Activated CD8-positive, alpha-beta memory T cell treated with anti-CD3 and anti-CD28 coated beads, Interleukin-2, amount 10 ng/mL, durations not matched to agents 7 days and 5 days (primary cell): Measurements from ENCODE around the gene HSPA14. TPM values are rescaled to one million over a fixed set of nuclear protein-coding genes. Genes with fewer than 3 reads are reported as not detected.
"Not testable (repeated sequence)": the region's sequence is repeated elsewhere in the genome, so short reads cannot be mapped to it uniquely, and the experiment has no call there.

Experiments used
- ATAC-seq: fragments of 150-1000 bp; cut with Tn5 transposase; one replicate; pipeline ENCODE4 v1.10.0; 2021; ENCODE audit warnings: moderate library complexity
- CTCF ChIA-PET: fragments of 350-600 bp; sonication (Branson Sonifier 250); formaldehyde crosslinking; loops from one replicate; lab custom pipeline; 2021; ENCODE audit warnings: antibody characterized with exemption; lab: Charles Lee
- DNase-seq: peaks from one replicate; pipeline ENCODE4 v3.0.0-alpha.2; 2020
- H3K27ac Mint-ChIP-seq: one replicate; pipeline ENCODE4 v1.8.0; 2021; ENCODE audit warnings: mild to moderate bottlenecking, mixed read lengths
- H3K27me3 Mint-ChIP-seq: one replicate; pipeline ENCODE4 v1.8.0; 2021; ENCODE audit warnings: mixed read lengths
- H3K36me3 Mint-ChIP-seq: one replicate; pipeline ENCODE4 v1.8.0; 2021; ENCODE audit warnings: mild to moderate bottlenecking, mixed read lengths
- H3K4me1 Mint-ChIP-seq: one replicate; pipeline ENCODE4 v1.8.0; 2021; ENCODE audit warnings: mixed read lengths
- H3K4me3 Mint-ChIP-seq: one replicate; pipeline ENCODE4 v1.8.0; 2021; ENCODE audit warnings: mild to moderate bottlenecking, moderate library complexity, mixed read lengths
- H3K9me3 Mint-ChIP-seq: one replicate; pipeline ENCODE4 v1.8.0; 2022; ENCODE audit warnings: low read depth, mixed read lengths
- total RNA-seq, 2 experiments: library from RNA; stranded (reverse); gene quantifications; one replicate each; pipeline ENCODE4 v1.2.3, GENCODE V29; 2021

HSPA14 gene
- 10 to 100 TPM; 26.4 to 35.0 TPM for total RNA-seq

GRCh38 chr10:14837757-14838581 is at the start of gene HSPA14, which contains the start of the genes CDNF and MSANTD7:
Gene HSPA14, plus strand, starts transcription at chr10:14838306. Its CDS starts 97 bp downstream, at chr10:14838403.
Gene CDNF, minus strand, starts transcription at chr10:14838037. Its CDS starts 91 bp downstream, at chr10:14837946.
Gene MSANTD7, plus strand, starts transcription at chr10:14838306. Its CDS starts 3,979 bp downstream, at chr10:14842285.
- Mint-ChIP-seq H3K4me3 (peak within 1 kb of the TSS; percentile 95), H3K4me1 (peaks cover 22% of the 10 kb centered on the region), H3K36me3 (peaks cover 30% of the 10 kb centered on the region), H3K9me3 (no peaks in the 10 kb centered on the region), H3K27me3 (no peaks in the 10 kb centered on the region), H3K27ac (peak within 1 kb of the TSS; percentile 94)
- ATAC-seq (peak; percentile 95), DNase-seq (peak; percentile 99)
- CTCF ChIA-PET, result interaction anchor here (0.8 to 4.1 kb wide), 19 partner anchors 10 to 339 kb away, joined by 3 to 18 read pairs (median 4); partner anchors contain the start of gene SUV39H2

GRCh38 chr10:14798636-14799035 is 39.5 kb upstream of the HSPA14 start:
- no peak overlapping the region for H3K4me3 Mint-ChIP-seq
- H3K27me3 Mint-ChIP-seq, result peaks cover 19% of the 10 kb centered on the region
- H3K27ac Mint-ChIP-seq, result no peak overlapping the region
- ATAC-seq (no peak), DNase-seq (no peak)
- H3K4me1 Mint-ChIP-seq, result no peaks in the 10 kb centered on the region
- no peaks in the 10 kb centered on the region for H3K36me3 Mint-ChIP-seq
- no peaks in the 10 kb centered on the region for H3K9me3 Mint-ChIP-seq
- CTCF ChIA-PET, result interaction anchor here (0.6 to 2.0 kb wide), 2 partner anchors 11 to 613 kb away, joined by 3 to 4 read pairs; no protein-coding TSS in a partner anchor

GRCh38 chr10:14800397-14800796 is 37.7 kb upstream of the HSPA14 start:
- CTCF ChIA-PET, result interaction anchor here (1.4 kb wide), 1 partner anchor 23 kb away, joined by 4 read pairs; no protein-coding TSS in a partner anchor
- DNase-seq (no peak), ATAC-seq (no peak)
- H3K27me3 Mint-ChIP-seq, result peaks cover 21% of the 10 kb centered on the region
- no peaks in the 10 kb centered on the region for H3K36me3 Mint-ChIP-seq
- no peaks in the 10 kb centered on the region for H3K4me1 Mint-ChIP-seq
- H3K4me3 Mint-ChIP-seq, result no peak overlapping the region
- no peak overlapping the region for H3K27ac Mint-ChIP-seq
- no peaks in the 10 kb centered on the region for H3K9me3 Mint-ChIP-seq

GRCh38 chr10:14801723-14802122 is 36.4 kb upstream of the HSPA14 start:
- Mint-ChIP-seq H3K27me3 (peaks cover 22% of the 10 kb centered on the region), H3K4me1 (no peaks in the 10 kb centered on the region), H3K4me3 (no peak overlapping the region), H3K36me3 (no peaks in the 10 kb centered on the region), H3K9me3 (no peaks in the 10 kb centered on the region), H3K27ac (no peak overlapping the region)
- CTCF ChIA-PET, result no interaction called here
- ATAC-seq (no peak), DNase-seq (no peak)

GRCh38 chr10:14803827-14804226 is 34.3 kb upstream of the HSPA14 start:
- DNase-seq, result no peak
- Mint-ChIP-seq H3K4me3 (no peak overlapping the region), H3K27ac (no peak overlapping the region), H3K9me3 (no peaks in the 10 kb centered on the region), H3K36me3 (no peaks in the 10 kb centered on the region), H3K27me3 (peaks cover 17% of the 10 kb centered on the region), H3K4me1 (no peaks in the 10 kb centered on the region)
- ATAC-seq, result no peak
- CTCF ChIA-PET, result no interaction called here

- Mint-ChIP-seq H3K27me3 (peaks cover 10% of the 10 kb centered on the region), H3K27ac (no peak overlapping the region), H3K9me3 (no peaks in the 10 kb centered on the region), H3K36me3 (no peaks in the 10 kb centered on the region), H3K4me3 (no peak overlapping the region), H3K4me1 (peaks cover 2% of the 10 kb centered on the region)
- CTCF ChIA-PET, result no interaction called here
- ATAC-seq (no peak), DNase-seq (no peak)
Observed at GRCh38 chr10:14806318-14806717, 31.8 kb upstream of the HSPA14 start.

- CTCF ChIA-PET, result interaction anchor here (2.1 kb wide), 1 partner anchor 12 kb away, joined by 6 read pairs; no protein-coding TSS in a partner anchor
- H3K9me3 Mint-ChIP-seq, result no peaks in the 10 kb centered on the region
- no peak for ATAC-seq
Observed at GRCh38 chr10:14810969-14811953, 26.8 kb upstream of the HSPA14 start.

GRCh38 chr10:14812271-14812670 is 25.8 kb upstream of the HSPA14 start:
- Mint-ChIP-seq H3K27ac (no peak overlapping the region), H3K27me3 (no peaks in the 10 kb centered on the region), H3K36me3 (no peaks in the 10 kb centered on the region), H3K4me1 (peaks cover 16% of the 10 kb centered on the region), H3K4me3 (peak overlapping the region; percentile 48), H3K9me3 (no peaks in the 10 kb centered on the region)
- CTCF ChIA-PET, result no interaction called here
- no peak for DNase-seq
- ATAC-seq, result peak; percentile 42

More at GRCh38 chr10:14810969-14811953, 26.8 kb upstream of the HSPA14 start:
- no peaks in the 10 kb centered on the region for H3K36me3 Mint-ChIP-seq
- H3K27me3 Mint-ChIP-seq, result peaks cover 6% of the 10 kb centered on the region
- no peak overlapping the region for H3K27ac Mint-ChIP-seq
- DNase-seq, result no peak
- H3K4me1 Mint-ChIP-seq, result peaks cover 16% of the 10 kb centered on the region
- no peak overlapping the region for H3K4me3 Mint-ChIP-seq

GRCh38 chr10:14815681-14816080 is 22.4 kb upstream of the HSPA14 start:
- H3K27ac Mint-ChIP-seq, result no peak overlapping the region
- H3K9me3 Mint-ChIP-seq, result no peaks in the 10 kb centered on the region
- H3K4me1 Mint-ChIP-seq, result peaks cover 16% of the 10 kb centered on the region
- H3K4me3 Mint-ChIP-seq, result no peak overlapping the region
- no peaks in the 10 kb centered on the region for H3K36me3 Mint-ChIP-seq
- no peaks in the 10 kb centered on the region for H3K27me3 Mint-ChIP-seq
- ATAC-seq (no peak), DNase-seq (peak; percentile 7)
- CTCF ChIA-PET, result no interaction called here

GRCh38 chr10:14816717-14817116 is 21.4 kb upstream of the HSPA14 start:
- H3K9me3 Mint-ChIP-seq, DNase-seq, H3K4me3 Mint-ChIP-seq, ATAC-seq, CTCF ChIA-PET, H3K27ac Mint-ChIP-seq, H3K36me3 Mint-ChIP-seq, H3K27me3 Mint-ChIP-seq: not testable (repeated sequence)
- peaks cover 16% of the 10 kb centered on the region for H3K4me1 Mint-ChIP-seq

- peaks cover under 1% of the 10 kb centered on the region for H3K27me3 Mint-ChIP-seq
- H3K9me3 Mint-ChIP-seq, result no peaks in the 10 kb centered on the region
- H3K4me1 Mint-ChIP-seq, result peaks cover 2% of the 10 kb centered on the region
- ATAC-seq (no peak), DNase-seq (no peak)
- H3K36me3 Mint-ChIP-seq, result no peaks in the 10 kb centered on the region
- CTCF ChIA-PET, result interaction anchor here (0.6 to 2.7 kb wide), 3 partner anchors 322 to 623 kb away, joined by 3 to 10 read pairs (median 6); no protein-coding TSS in a partner anchor
- H3K27ac Mint-ChIP-seq, result no peak overlapping the region
- H3K4me3 Mint-ChIP-seq, result no peak overlapping the region
Observed at GRCh38 chr10:14820010-14820774, 17.9 kb upstream of the HSPA14 start.

GRCh38 chr10:14820775-14821154 is 17.3 kb upstream of the HSPA14 start:
- H3K4me3 Mint-ChIP-seq, result no peak overlapping the region
- DNase-seq, result no peak
- H3K27ac Mint-ChIP-seq, result no peak overlapping the region
- no peak for ATAC-seq
- H3K36me3 Mint-ChIP-seq, result no peaks in the 10 kb centered on the region
- peaks cover 5% of the 10 kb centered on the region for H3K27me3 Mint-ChIP-seq
- CTCF ChIA-PET, result interaction anchor here (0.6 to 2.7 kb wide), 3 partner anchors 284 to 376 kb away, joined by 3 to 10 read pairs (median 6); no protein-coding TSS in a partner anchor
- H3K4me1 Mint-ChIP-seq, result peaks cover 2% of the 10 kb centered on the region
- no peaks in the 10 kb centered on the region for H3K9me3 Mint-ChIP-seq
